HUES48 (cell line): ENCODE measurements around the gene TLE5.
"Not testable (repeated sequence)": the region's sequence is repeated elsewhere in the genome, so short reads cannot be mapped to it uniquely, and the experiment has no call there.

Experiments
- H3K27ac ChIP-seq: one replicate; pipeline ENCODE4 v1.7.0; 2013; ENCODE audit warnings: low read depth, low read length, inconsistent platforms
- H3K27me3 ChIP-seq: 2 replicates; pipeline ENCODE4 v1.6.1; 2013; ENCODE audit warnings: mild to moderate bottlenecking, low read length; ENCODE audit not compliant: control insufficient read depth, insufficient read depth
- H3K36me3 ChIP-seq: 2 replicates; pipeline ENCODE4 v1.6.1; 2013; ENCODE audit warnings: low read length; ENCODE audit not compliant: control insufficient read depth, insufficient read depth
- H3K4me1 ChIP-seq: 2 replicates; pipeline ENCODE4 v1.6.1; 2013; ENCODE audit warnings: mild to moderate bottlenecking, low read length; ENCODE audit not compliant: control insufficient read depth, insufficient read depth
- H3K4me3 ChIP-seq: 2 replicates; pipeline ENCODE4 v1.5.1; 2013; ENCODE audit warnings: mild to moderate bottlenecking, low read depth, low read length
- H3K9ac ChIP-seq: 2 replicates; pipeline ENCODE4 v1.6.1; 2013; ENCODE audit warnings: mild to moderate bottlenecking, low read depth, low read length, moderate library complexity
- H3K9me3 ChIP-seq: 2 replicates; pipeline ENCODE4 v1.6.1; 2013; ENCODE audit warnings: low read length; ENCODE audit not compliant: control insufficient read depth, insufficient read depth

Gene TLE5

DNA sequence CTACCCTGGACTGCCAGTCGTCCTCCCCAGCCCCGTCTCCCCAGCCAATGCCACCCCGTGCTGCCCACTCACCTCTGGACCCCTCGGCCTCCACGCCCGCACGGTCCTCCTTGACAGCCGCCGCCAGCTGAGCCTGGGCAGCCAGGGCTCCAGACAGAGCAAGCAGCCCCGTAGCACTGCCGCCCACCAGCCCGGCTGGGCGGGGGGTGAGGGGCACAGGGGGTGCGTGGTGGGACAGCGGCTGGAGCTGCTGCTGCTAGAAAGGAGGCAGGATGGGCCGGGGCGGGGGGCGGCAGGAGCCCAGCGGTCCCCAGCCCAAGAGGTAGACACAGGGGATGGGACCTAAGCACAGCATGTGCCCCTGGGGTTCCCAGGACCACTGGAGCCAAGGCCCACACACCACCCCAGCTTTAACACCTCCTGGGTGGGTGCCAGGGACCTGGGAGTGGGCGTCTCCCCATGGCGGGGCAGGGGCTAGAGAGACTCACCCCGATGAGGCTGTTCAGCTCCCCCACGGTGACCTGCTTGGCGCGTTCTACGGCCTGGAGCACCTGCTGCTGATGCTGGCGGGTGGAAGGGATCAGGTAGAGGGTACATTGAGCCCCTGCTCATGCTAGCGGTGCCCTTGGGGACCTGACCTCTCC is 43.0 kb downstream of the TLE5 start:
- H3K4me3 ChIP-seq = no peak overlapping the region
- H3K9ac ChIP-seq = no peak overlapping the region
- no peaks in the 10 kb centered on the region for H3K4me1 ChIP-seq
- no peaks in the 10 kb centered on the region for H3K27me3 ChIP-seq
- H3K9me3 ChIP-seq = no peaks in the 10 kb centered on the region
- no peak overlapping the region for H3K27ac ChIP-seq
- H3K36me3 ChIP-seq = no peaks in the 10 kb centered on the region

GRCh38 chr19:3017923-3018322 is 44.4 kb downstream of the TLE5 start:
- Histone ChIP-seq H3K27ac (no peak overlapping the region), H3K9ac (no peak overlapping the region), H3K27me3 (no peaks in the 10 kb centered on the region), H3K9me3 (no peaks in the 10 kb centered on the region), H3K36me3 (no peaks in the 10 kb centered on the region), H3K4me1 (no peaks in the 10 kb centered on the region), H3K4me3 (no peak overlapping the region)

DNA sequence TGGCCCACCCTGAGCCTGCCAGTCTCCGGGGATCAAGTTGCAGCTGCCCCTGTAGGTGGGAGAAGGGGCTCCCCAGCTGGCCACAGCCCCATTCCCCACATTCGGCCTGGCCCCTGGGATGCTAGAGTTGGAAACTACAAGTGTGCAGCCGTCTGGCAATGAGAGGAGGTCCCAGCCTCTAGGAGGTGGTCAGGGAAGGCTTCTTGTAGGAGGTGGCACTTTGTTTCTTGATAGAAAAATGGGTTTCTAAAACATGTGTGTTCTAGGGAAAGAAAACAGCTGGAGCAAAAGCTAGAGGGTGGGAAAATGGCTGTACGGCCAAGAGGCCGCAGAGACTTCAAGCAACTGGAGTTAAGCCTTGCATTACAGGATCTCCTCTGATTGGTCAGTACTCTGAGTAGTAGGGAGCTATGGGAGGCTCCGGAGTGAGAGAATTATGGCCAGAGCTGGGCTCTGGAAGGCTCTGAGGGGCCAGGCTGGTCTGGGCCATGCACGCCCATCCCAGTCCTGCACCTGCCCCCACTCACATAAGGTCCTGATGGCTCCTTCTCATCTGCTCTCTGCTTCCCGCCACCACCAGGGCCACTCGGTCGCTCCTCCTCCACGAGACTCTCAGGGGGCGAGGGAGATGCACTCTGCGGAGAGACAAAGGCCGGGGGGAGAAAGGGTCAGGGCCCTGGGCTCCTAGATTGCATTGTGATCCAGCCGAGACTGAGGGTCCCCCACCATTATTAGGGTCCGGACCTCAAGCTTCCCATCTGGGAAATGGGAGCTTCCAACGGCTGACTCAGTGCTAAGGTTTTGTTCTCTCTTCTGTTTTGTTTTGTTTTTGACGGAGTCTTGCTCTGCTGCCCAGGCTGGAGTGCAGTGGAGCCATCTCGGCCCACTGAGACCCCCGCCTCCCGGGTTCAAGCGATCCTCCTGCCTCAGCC is 46.9 kb downstream of the TLE5 start:
- H3K27ac ChIP-seq = no peak overlapping the region

DNA sequence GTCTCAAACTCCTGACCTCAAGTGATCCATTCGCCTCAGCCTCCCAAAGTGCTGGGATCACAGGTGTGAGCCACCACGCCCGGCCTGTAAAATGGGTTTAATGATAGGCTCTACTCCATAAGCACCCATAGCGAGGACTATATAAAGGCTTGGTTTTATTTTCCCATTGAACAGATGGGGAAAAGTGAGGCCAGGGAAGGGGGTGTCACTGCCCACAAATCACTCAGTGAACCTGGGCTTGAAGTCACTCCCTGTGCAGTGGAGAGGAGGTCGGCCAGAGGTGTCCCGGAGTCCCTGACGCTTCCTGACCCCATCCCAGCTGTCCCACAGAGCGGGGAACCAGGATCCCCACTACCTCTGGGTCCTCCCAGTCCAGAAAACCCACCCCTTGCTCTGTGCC is 48.2 kb downstream of the TLE5 start:
- Histone ChIP-seq H3K27ac (no peak overlapping the region), H3K27me3 (no peaks in the 10 kb centered on the region), H3K9me3 (no peaks in the 10 kb centered on the region), H3K4me1 (no peaks in the 10 kb centered on the region), H3K36me3 (no peaks in the 10 kb centered on the region), H3K9ac (no peak overlapping the region), H3K4me3 (no peak overlapping the region)

More for the DNA sequence above, 46.9 kb downstream of the TLE5 start:
- H3K9me3 ChIP-seq = no peaks in the 10 kb centered on the region
- H3K9ac ChIP-seq = no peak overlapping the region
- no peaks in the 10 kb centered on the region for H3K36me3 ChIP-seq
- H3K4me3 ChIP-seq = no peak overlapping the region
- H3K4me1 ChIP-seq = no peaks in the 10 kb centered on the region
- H3K27me3 ChIP-seq = no peaks in the 10 kb centered on the region

DNA sequence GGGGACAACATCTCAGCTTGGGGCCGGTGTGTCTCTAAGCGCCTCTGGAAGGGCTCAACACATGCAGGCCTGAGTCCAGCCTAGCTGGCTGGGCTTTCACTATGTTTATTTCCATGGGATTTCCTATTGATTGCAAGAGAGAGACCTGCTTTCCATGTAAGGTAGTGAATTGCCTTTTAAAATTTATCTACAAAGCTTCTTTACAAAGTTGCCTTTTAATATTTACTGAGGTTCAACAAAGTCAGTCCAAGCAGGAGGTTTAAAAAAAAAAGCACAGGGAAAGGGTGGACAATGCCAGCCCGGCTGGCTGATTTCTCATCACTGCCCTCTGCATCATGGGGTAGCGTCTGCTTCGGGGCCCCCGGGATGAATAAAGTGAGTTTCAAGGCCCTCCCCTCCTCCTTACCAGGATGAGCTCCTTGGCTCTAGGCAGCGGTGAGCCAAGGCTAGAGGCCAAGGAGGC is 49.0 kb downstream of the TLE5 start:
- H3K4me1 ChIP-seq = no peaks in the 10 kb centered on the region
- H3K36me3 ChIP-seq = no peaks in the 10 kb centered on the region
- H3K9me3 ChIP-seq = no peaks in the 10 kb centered on the region
- no peak overlapping the region for H3K4me3 ChIP-seq
- no peaks in the 10 kb centered on the region for H3K27me3 ChIP-seq
- no peak overlapping the region for H3K27ac ChIP-seq
- no peak overlapping the region for H3K9ac ChIP-seq

- Histone ChIP-seq H3K4me3 (no peak overlapping the region), H3K27ac (no peak overlapping the region), H3K9me3 (no peaks in the 10 kb centered on the region), H3K27me3 (no peaks in the 10 kb centered on the region), H3K9ac (no peak overlapping the region), H3K36me3 (no peaks in the 10 kb centered on the region), H3K4me1 (no peaks in the 10 kb centered on the region)
Measured at GRCh38 chr19:3012621-3013262, 49.6 kb downstream of the TLE5 start.

GRCh38 chr19:3012059-3012458 is 50.2 kb downstream of the TLE5 start:
- not testable (repeated sequence) for H3K9ac ChIP-seq, H3K9me3 ChIP-seq, H3K4me3 ChIP-seq, H3K27ac ChIP-seq, H3K4me1 ChIP-seq, H3K27me3 ChIP-seq, H3K36me3 ChIP-seq

- H3K9ac ChIP-seq = no peak overlapping the region
Measured at GRCh38 chr19:3010871-3011270, 51.4 kb downstream of the TLE5 start.

GRCh38 chr19:3008994-3009393 is 53.3 kb downstream of the TLE5 start:
- Histone ChIP-seq H3K4me1 (no peaks in the 10 kb centered on the region; the same call in 1 of the 2 replicates), H3K27me3 (no peaks in the 10 kb centered on the region), H3K9me3 (no peaks in the 10 kb centered on the region), H3K9ac (no peak overlapping the region), H3K27ac (no peak overlapping the region), H3K36me3 (no peaks in the 10 kb centered on the region), H3K4me3 (no peak overlapping the region)

More at GRCh38 chr19:3010871-3011270, 51.4 kb downstream of the TLE5 start:
- H3K4me1 ChIP-seq = no peaks in the 10 kb centered on the region; the same call in 1 of the 2 replicates
- H3K27me3 ChIP-seq = no peaks in the 10 kb centered on the region
- H3K27ac ChIP-seq = no peak overlapping the region
- H3K9me3 ChIP-seq = no peaks in the 10 kb centered on the region
- no peak overlapping the region for H3K4me3 ChIP-seq
- no peaks in the 10 kb centered on the region for H3K36me3 ChIP-seq

GRCh38 chr19:3007975-3008374 is 54.3 kb downstream of the TLE5 start:
- H3K4me1 ChIP-seq = no peaks in the 10 kb centered on the region; the same call in 1 of the 2 replicates
- H3K27me3 ChIP-seq = no peaks in the 10 kb centered on the region
- H3K36me3 ChIP-seq = no peaks in the 10 kb centered on the region
- H3K27ac ChIP-seq = no peak overlapping the region
- no peak overlapping the region for H3K4me3 ChIP-seq
- no peak overlapping the region for H3K9ac ChIP-seq
- H3K9me3 ChIP-seq = no peaks in the 10 kb centered on the region
